GM19238 (cell line): Measurements from ENCODE around the gene ETV7.
"Not testable (repeated sequence)": the region's sequence is repeated elsewhere in the genome, so short reads cannot be mapped to it uniquely, and the experiment has no call there.

ENCODE experiments used
- DNase-seq: peaks from one replicate; pipeline ENCODE4 v3.0.0; 2011; ENCODE audit warnings: low spot score; ENCODE audit not compliant: insufficient read length

ETV7 gene

GRCh38 chr6:36364669-36365479 lies 22.6 kb downstream of the ETV7 start:
- DNase-seq = no peak

- DNase-seq = not testable (repeated sequence)
Measured at GRCh38 chr6:36364061-36364635, 23.3 kb downstream of the ETV7 start.

GRCh38 chr6:36363371-36363752 lies 24.1 kb downstream of the ETV7 start:
- DNase-seq = not testable (repeated sequence)

DNA sequence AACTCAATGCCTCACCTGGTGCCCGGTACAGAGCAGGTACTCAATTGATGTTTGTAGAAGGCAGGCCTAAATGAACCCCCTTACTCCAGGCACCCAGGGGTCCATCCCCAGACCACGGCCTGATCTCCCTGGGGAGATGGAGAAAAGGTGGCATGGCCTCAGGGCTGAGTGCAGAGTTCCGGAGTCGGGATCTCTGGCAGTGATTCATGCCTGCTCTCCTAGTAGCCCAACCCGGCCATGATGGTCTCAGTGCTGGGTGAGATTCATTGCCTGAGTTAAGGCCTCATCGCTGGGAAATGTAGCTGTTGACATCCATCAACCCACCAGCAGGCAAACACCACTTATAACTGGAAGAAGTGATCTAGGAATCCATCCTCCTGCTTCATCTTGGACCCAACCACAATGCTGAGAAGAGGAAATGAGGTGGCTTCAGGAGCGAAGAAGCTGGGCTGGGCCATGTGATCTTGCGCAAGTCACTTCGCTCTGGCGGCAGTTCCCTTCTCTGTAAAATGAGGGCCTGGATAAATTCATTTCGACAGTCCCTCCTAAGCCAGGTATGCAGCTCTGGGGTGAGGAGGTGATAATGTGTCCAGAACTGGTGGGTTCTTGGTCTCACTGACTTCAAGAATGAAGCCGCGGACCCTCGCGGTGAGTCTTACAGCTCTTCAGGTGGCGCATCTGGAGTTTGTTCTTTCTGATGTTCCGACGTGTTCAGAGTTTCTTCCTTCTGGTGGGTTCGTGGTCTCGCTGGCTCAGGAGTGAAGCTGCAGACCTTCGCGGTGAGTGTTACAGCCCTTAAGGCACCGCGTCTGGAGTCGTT lies 24.7 kb downstream of the ETV7 start:
- no peak for DNase-seq

DNA sequence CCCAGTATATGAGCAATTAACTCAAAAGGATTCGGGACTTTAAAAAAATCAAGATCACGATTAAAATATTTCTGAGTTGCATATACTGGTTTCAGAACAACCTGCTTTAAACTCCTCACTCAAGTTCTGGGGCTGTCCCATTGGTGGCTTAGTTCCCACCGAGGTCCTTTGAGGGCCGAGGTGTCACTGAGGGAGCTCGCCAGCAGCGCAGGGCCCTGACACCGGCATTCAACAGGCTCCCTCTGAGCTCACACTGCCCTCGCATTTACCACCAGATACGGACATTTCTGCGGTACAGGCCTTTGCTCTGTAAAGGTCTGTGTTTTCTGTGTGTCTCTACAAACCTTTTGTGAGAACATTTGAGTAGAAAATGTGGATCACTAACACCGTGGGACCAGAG lies 26.4 kb downstream of the ETV7 start:
- DNase-seq = no peak

DNA sequence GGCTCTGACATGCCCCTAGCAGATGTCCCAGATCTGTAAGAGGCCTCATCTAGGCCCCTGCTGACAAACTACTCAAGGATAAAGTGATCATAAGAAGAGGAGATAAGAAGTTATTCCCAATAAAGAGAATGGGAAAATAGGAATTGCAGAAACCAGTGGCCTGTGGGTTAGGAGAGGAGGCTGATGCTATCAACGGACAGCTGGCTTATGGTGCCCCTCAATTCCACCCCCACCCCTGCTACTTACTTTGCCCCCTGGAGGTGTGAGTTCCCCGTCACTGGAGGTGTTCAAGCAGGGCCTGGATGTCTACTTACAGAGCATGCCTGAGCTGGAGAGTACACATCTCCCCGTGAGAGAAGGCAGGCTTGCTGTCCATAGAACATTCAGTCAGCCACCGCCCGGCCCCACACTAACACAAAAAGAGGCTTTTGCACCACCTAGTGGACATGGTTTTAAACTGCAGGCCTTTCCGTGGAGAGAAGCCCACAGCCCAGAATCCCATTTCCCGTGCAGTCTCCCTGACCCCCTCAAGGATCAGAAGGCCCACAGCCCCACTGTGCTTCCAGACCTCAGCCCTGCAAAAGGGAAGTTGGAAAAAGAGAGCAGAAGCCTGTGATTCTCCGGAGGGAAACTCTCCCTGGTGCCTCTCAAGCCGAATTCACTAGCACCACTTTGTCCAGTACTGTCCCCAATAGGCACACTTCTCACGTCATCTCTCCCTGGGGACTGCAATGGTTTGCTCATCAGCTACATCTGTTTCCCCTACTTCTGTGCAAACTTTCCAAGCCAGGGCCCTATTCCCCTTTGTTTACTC lies 27.0 kb downstream of the ETV7 start:
- peak; percentile 71 for DNase-seq

DNA sequence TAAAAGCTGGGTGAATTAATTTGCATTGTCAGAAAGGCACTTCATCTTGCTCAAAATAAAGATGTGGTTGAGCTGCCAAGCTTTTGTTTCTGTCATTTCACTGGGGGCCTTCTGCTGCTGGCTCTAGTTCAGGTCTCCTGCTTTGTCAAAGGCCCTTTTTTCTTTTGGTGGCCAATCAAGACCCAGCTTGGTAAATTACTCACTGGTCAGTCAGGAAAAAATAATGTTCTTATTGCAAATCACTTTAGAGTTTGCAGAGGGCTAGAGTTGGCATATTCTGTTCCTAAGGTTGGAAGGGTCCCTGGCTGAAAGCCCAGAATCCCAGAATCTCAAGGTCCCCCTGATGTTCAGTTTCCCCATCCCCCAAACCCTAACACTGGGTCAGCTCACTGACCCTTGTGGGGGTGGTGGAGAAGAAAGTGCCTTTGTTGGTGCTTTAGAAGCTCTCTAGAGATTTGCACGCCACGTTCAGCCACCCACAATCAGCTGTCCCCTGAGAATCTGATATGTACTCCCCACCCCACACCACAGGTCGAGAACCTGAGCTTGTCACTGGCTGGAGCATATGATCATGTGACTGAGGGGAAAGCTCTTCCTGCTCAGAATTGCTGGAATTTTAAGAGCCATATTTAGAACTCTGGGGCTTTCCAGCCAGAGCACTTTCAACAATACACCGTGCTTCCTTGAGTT lies 29.1 kb downstream of the ETV7 start:
- no peak for DNase-seq

DNA sequence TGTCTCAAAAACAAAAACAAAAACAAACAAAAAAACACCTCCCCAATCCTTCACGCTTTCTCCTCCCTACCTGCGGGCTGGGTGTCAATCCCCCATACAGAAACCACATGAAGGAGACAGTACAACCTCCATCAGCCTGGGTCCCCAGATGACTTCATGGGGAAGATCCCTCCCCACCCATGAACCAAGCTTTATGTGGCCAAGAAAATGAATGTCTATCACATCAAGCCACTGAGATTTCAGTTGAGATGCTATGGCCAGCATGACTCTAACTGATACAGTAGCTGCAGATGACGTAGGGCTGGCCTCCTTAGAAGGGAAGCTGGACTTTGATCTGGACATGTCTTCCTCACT lies 29.6 kb downstream of the ETV7 start:
- no peak for DNase-seq

DNA sequence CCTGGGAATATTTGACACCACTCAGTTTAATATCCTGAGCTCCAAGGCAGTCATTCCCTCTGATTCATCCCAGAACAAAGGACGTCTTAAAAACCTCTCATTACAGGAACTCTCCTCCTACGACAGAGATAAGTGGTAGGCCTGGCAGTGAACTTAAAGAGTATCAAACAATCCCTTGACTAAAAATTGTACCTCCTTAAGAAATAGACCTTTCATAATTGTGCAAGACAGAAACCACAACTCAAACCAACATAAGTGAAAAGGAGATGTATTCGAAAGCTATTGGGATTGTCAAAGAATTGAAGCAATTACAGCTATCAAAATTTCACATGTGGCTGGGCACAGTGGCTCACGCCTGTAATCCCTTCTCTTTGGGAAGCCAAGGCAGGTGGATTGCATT lies 31.6 kb downstream of the ETV7 start:
- DNase-seq = no peak

- no peak for DNase-seq
Measured at GRCh38 chr6:36353411-36353915, 34.0 kb downstream of the ETV7 start.

- no peak for DNase-seq
Measured at GRCh38 chr6:36352477-36353157, 34.9 kb downstream of the ETV7 start.

DNA sequence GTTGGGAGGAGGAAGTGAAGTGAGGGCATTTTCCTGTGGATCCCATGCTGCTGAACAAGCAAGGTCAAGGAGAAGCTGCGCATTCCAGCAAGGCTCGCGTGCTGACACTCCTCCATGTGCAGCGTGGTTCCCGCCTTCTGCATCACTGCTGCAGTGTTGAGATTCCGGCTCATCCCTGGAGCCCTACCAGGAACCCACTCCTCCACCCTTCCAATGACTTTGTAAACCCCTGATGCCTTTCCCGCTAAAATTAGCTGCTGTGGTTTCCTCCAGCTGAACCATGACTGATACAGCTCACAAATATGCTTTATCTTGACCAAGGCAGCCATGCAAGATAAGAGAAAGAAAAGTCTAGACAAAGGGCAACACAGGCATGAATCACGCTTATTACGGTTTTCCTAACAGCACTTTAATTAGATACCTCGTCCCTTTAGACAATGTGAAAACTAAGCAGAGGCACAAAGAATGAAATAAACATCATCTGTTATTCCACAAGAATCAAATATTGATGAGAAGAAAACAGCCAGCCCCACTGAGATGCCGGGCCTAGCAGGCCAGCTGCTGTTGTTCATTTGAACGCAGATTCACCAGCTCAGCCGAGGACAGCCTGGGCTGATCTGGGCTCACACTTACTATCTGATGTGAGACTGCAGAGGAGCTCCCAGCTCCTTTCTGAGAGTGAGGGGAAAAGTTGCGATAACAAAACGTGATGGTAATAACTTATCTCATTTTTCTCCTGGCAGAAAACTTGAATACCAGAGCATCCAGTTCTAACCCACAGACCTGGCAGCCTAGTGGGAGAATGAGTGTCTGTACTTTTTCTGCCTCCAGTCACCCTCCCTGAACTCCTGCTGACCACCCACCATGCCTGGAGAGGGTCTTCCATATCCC lies 36.5 kb downstream of the ETV7 start:
- no peak for DNase-seq

- DNase-seq = no peak
Measured at GRCh38 chr6:36350082-36350481, 37.4 kb downstream of the ETV7 start.

DNA sequence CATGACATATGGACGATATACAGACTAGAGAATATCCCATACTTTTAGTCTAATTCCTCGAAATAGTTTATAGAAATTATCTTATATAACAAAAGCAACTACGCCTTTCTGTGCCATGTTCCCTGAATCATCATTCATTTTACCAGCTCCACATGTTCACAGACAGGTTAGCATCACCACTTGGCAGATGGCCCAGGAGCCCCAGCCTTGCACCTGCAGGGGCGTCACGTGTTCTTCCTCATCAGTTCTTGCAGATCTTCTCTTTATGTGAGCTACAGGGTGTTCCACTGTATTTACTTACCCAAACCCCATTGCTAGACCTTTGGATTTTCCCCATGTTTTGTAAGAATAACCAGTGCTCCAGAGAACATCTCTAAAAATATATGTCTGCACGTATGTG lies 38.2 kb downstream of the ETV7 start:
- DNase-seq = no peak

DNA sequence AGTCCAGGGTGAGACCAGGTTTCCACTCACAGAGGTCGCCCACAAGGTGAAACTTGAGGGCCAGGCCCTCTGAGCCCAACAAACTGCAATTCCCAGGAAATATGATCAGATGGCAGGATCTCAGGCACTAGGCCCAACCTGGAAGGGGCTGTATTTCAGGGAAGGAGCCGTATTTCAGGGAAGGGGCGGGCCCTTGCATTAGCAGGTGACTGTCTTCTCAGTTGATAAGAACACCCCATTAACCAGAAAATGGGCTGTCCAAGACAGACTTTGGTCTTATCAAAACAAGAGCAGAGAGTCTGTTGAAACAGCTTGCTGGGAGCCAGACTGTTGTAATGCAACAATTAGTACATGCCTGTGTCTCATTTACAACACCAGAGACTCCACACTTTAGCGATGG lies 39.8 kb downstream of the ETV7 start:
- no peak for DNase-seq

GRCh38 chr6:36346486-36347273 lies 40.8 kb downstream of the ETV7 start:
- DNase-seq = no peak

GRCh38 chr6:36345681-36346466 lies 41.6 kb downstream of the ETV7 start:
- no peak for DNase-seq
